Measurements from ENCODE around the gene HIGD1A.
A peak's percentile ranks its signal among the peaks of the same experiment; 100 is the strongest.

Gene HIGD1A

GRCh38 chr3:42752961-42753360 is 51.3 kb downstream of the HIGD1A start:
- no peak for DNase-seq

- DNase-seq = no peak
Measured at GRCh38 chr3:42752441-42752840, 51.8 kb downstream of the HIGD1A start.

GRCh38 chr3:42751609-42752008 is 52.7 kb downstream of the HIGD1A start:
- DNase-seq = no peak

- DNase-seq = no peak
Measured at GRCh38 chr3:42750834-42751233, 53.5 kb downstream of the HIGD1A start.

GRCh38 chr3:42749753-42750231 is 54.5 kb downstream of the HIGD1A start:
- no peak for DNase-seq

GRCh38 chr3:42749025-42749752 is 55.1 kb downstream of the HIGD1A start:
- DNase-seq = no peak

GRCh38 chr3:42747581-42747980 is 56.7 kb downstream of the HIGD1A start:
- DNase-seq = peak; percentile 13 to 15

- DNase-seq = no peak
Measured at GRCh38 chr3:42746455-42747450, 57.5 kb downstream of the HIGD1A start.

GRCh38 chr3:42745776-42746454 is 58.4 kb downstream of the HIGD1A start:
- no peak for DNase-seq

GRCh38 chr3:42745291-42745745 is 59.0 kb downstream of the HIGD1A start:
- no peak for DNase-seq

GRCh38 chr3:42743204-42743995 is 60.9 kb downstream of the HIGD1A start:
- no peak for DNase-seq

GRCh38 chr3:42742688-42743087 is 61.6 kb downstream of the HIGD1A start:
- DNase-seq = no peak

- no peak for DNase-seq
Measured at GRCh38 chr3:42742259-42742658, 62.0 kb downstream of the HIGD1A start.

- no peak for DNase-seq
Measured at GRCh38 chr3:42741796-42742195, 62.5 kb downstream of the HIGD1A start.

- DNase-seq = no peak
Measured at GRCh38 chr3:42739401-42740158, 64.7 kb downstream of the HIGD1A start.

- DNase-seq = no peak
Measured at GRCh38 chr3:42736531-42736930, 67.8 kb downstream of the HIGD1A start.

- DNase-seq = no peak
Measured at GRCh38 chr3:42736081-42736480, 68.2 kb downstream of the HIGD1A start.

- no peak for DNase-seq
Measured at GRCh38 chr3:42735615-42736014, 68.7 kb downstream of the HIGD1A start.

GRCh38 chr3:42735019-42735418 is 69.3 kb downstream of the HIGD1A start:
- DNase-seq = no peak

GRCh38 chr3:42734263-42734860 is 69.9 kb downstream of the HIGD1A start:
- no peak for DNase-seq

Data from activated CD4-positive, alpha-beta T cell treated with anti-CD3 and anti-CD28 coated beads for 4 hours (primary cell).